ENCODE results near the gene DND1.

The DND1 gene

DNA sequence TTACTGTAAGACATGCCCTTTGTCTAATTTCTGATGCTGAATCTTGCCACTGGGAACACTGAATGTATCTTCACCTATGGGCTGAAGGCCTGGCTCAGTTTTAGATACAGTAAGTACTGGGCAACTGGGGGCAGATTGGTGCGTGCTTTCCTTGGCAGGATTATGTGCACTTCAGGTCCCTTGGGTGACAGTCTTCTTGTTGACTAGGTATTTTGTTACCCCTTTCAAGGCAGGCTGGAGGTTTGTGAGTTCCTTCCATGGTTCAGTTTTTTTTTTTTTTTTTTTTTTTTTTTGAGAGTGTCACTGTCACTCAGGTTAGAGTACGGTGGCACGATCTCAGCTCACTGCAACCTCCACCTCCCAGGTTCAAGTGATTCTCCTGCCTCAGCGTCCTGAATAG is 34.4 kb upstream of the DND1 start:
- DNase-seq (ENCODE audit: low read depth) = no peak
- TF ChIP-seq, protein P1, sequence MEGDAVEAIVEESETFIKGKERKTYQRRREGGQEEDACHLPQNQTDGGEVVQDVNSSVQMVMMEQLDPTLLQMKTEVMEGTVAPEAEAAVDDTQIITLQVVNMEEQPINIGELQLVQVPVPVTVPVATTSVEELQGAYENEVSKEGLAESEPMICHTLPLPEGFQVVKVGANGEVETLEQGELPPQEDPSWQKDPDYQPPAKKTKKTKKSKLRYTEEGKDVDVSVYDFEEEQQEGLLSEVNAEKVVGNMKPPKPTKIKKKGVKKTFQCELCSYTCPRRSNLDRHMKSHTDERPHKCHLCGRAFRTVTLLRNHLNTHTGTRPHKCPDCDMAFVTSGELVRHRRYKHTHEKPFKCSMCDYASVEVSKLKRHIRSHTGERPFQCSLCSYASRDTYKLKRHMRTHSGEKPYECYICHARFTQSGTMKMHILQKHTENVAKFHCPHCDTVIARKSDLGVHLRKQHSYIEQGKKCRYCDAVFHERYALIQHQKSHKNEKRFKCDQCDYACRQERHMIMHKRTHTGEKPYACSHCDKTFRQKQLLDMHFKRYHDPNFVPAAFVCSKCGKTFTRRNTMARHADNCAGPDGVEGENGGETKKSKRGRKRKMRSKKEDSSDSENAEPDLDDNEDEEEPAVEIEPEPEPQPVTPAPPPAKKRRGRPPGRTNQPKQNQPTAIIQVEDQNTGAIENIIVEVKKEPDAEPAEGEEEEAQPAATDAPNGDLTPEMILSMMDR (conservative IDR thresholded peaks at IDR 0.05; ENCODE audit: low read depth, low read length) = no peak
- H3K4me3 ChIP-seq (ENCODE audit: low read length) = no peak overlapping the region

DNA sequence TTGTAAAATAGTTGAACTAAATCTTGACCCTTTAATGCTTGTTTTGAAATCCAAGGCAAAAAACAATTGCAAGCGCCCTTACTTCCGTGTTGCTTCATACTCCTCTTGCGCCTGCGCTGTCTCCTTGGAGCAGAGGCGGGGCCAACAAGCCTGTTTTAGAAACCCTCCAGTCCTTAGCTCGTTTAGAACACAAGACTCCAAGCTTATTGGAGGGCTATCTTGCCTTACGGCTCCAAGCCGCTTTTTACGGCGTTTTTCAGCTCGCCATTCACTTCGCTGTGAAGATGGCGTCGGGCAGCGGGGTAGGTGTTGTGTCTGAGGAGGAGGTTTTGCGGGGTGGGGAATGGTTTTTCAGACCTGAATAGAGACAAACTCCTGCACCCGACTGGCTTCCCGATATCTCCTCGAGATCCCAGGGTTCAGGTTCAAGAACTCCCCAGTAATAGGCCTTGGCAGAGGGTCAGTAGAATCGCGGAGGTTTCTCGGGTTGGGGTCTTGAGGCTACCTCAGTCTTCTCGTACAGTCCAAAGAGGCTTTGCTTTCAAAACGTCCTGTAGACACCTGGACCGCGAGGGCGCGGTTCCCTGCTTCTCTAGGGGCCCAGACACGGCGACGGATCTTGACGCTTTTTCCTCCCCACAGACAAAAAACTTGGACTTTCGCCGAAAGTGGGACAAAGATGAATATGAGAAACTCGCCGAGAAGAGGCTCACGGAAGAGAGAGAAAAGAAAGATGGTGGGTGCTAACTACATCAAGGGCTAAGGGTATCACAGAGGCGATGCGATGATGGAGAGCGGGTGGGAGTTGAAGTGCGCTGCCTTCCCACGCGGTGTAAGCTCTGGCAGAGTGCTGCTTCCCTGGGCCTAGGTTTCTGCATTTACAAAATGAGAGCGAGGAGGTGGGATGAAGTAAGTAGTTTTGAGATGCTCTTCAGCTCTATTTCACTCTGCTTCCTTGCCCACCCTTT is 27.1 kb upstream of the DND1 start, which contains the start of gene ZMAT2:
TSS of gene ZMAT2 (plus strand) at position 271 of the 968 bp plus-strand sequence. CDS start at position 285, 14 bp downstream.
- H3K4me3 ChIP-seq (ENCODE audit: low read length) = peak within 1 kb of the TSS; percentile 93
- TF ChIP-seq, protein P1 (conservative IDR thresholded peaks at IDR 0.05; ENCODE audit: low read depth, low read length) = no peak
- DNase-seq (ENCODE audit: low read depth) = peak; percentile 96

DNA sequence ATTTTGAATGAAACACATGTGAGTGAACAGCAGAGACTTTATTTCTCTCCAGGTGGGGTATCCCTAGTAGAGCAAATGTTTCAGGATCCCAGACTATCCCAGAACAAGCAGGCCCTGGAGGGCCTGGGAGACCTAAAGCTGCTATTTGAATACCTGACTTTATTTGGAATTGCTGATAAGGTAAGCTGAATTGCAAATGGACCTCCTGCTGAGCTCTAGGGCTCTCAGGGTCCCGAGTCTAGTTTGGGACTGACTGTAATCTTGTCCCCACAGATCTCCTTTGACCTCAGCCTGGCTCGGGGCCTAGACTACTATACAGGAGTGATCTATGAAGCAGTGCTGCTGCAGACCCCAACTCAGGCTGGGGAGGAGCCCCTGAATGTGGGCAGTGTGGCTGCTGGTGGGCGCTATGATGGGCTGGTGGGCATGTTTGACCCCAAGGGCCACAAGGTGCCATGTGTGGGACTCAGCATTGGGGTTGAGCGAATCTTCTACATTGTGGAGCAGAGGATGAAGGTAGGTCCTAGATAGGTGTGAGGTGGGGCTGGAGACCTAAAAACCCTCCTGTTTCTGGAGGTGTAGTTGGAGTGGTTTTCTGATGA is 23.6 kb upstream of the DND1 start:
- no peak overlapping the region for H3K4me3 ChIP-seq (ENCODE audit: low read length)
- TF ChIP-seq, protein P1 (conservative IDR thresholded peaks at IDR 0.05; ENCODE audit: low read depth, low read length) = no peak
- no peak for DNase-seq (ENCODE audit: low read depth)

DNA sequence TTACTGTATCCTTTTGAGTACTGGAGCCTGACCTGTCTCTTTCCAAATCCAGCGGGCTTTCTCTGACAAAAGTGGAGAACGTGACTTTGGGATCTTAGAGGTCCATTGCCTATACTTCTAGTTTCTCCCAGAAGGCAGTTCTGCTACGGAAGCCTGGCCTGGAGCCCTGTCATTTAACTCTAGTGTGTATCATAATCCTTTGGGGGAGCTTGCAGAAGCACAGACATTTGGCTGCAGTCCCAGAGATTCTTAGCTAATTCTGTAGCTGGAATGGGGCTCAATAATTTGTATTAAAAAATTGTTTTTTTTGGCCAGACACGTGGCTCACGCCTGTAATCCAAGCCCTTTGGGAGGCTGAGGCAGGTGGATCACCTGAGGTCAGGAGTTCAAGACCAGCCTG is 20.9 kb upstream of the DND1 start:
- H3K4me3 ChIP-seq (ENCODE audit: low read length) = no peak overlapping the region
- peak; percentile 79 for DNase-seq (ENCODE audit: low read depth)
- TF ChIP-seq, protein P1 (conservative IDR thresholded peaks at IDR 0.05; ENCODE audit: low read depth, low read length) = no peak

DNA sequence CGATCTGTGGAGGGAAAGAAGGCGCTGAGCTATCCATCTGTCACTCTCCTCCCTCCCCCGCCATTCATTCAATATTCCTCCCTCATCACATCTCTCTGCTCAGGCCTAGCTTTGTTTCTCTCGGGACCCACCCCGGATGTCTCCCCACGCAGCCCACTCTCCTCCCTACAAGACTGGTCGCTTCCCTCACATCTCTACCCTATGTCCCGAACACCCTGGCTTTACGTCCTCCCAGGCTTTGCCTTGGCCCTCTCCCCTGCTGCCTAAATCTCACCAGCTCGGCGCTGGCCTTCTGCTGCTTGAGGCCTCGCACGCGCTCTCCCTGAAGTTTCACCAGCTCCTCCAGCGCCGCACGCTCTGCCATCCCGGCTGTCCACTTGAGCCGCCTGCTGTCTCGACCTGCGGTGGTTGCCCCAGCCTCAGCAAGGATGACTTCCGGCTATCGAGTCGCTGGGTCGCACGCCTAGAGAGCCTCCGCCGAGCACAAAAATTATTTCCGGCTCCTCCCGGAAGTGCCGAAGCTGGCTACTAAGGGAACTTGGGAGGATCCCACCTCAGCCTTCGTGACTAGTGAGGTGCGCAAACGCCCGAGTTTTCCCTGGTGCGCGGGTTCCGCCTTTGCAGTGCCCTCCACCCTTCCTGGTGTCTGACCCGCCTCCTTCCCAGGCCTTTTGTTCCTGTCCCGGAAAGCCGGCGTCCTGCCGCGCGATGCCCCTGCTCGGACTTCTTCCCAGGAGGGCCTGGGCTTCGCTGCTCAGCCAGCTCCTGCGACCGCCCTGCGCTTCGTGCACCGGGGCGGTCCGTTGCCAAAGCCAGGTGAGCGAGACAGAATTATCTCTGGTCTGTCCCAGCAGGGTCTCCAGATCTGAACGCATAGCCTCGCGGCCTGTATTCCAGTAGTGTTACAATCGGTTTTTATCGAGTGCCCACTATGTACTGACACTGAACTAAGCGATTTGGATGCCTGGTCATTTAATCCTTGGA is 17.9 kb upstream of the DND1 start, which contains the start of the genes HARS1 and HARS2:
TSS of gene HARS1 (minus strand) at position 430 of the 984 bp plus-strand sequence. CDS start at position 364, 66 bp downstream.
TSS of gene HARS2 (plus strand) at position 515 of the 984 bp plus-strand sequence. CDS start at position 709, 194 bp downstream.
- TF ChIP-seq, protein P1 (conservative IDR thresholded peaks at IDR 0.05; ENCODE audit: low read depth, low read length) = no peak
- peak; percentile 81 for DNase-seq (ENCODE audit: low read depth)
- H3K4me3 ChIP-seq (ENCODE audit: low read length) = peak within 1 kb of the TSS; percentile 91

DNA sequence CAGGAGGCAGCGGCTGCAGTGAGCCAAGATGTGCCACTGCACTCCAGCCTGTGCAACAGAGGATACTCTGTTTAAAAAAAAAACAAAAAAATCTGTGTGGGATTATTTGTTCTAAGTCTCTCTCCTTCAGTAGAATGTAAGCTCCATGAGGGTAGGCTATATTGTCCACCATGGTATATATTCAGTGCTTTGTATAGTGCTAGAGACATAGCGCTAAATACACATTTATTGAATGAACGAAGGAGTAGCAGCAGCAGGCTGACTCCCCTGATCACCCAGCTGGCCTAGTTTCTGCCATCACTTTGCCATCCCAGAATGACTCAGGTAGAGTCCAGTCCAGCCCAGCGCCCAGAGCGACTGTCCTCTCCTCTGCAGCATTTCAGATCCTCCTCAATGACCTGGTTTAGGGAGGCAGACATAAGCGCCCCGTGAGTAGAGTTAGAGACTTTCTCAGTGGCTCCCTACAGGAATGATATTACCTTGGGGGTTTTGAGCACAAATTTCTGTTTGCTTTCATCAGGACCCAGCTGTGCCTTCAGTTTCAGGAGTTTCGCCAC is 17.1 kb upstream of the DND1 start:
- TF ChIP-seq, protein P1 (conservative IDR thresholded peaks at IDR 0.05; ENCODE audit: low read depth, low read length) = no peak
- no peak for DNase-seq (ENCODE audit: low read depth)
- H3K4me3 ChIP-seq (ENCODE audit: low read length) = peak overlapping the region; percentile 91

Data from retinal pigment epithelial cell (primary cell).